A549 (cell line): ENCODE results near the gene ARHGAP26.

Source experiments
- CHD2 ChIP-seq: fragments of 150-350 bp; IDR thresholded peaks from 2 replicates; pipeline ENCODE4 v1.6.1; 2014; ENCODE audit warnings: low read length; ENCODE audit not compliant: partially characterized antibody
- CTCF ChIP-seq: fragments of >200 bp; sonication (Bioruptor Twin); formaldehyde crosslinking; IDR thresholded peaks from 3 replicates; pipeline ENCODE4 v1.5.1; 2016
- GATA3 ChIP-seq: IDR thresholded peaks from 2 replicates; pipeline ENCODE4 v1.6.1; 2012; ENCODE audit warnings: borderline replicate concordance
- JUN ChIP-seq, 2 experiments: fragments of >200 bp; sonication (Bioruptor Twin); formaldehyde crosslinking; IDR thresholded peaks; 2 replicates in 1 of 2; 3 replicates in 1 of 2; pipeline ENCODE4 v1.6.1; 2016 to 2017
- MAFK ChIP-seq: fragments of 450-650 bp; IDR thresholded peaks from 2 replicates; pipeline ENCODE4 v1.6.1; 2014; ENCODE audit not compliant: partially characterized antibody
- POLR2A ChIP-seq: IDR thresholded peaks from 2 replicates; pipeline ENCODE4 v1.6.1; 2012; ENCODE audit warnings: mild to moderate bottlenecking, low read length
- SREBF2 ChIP-seq: fragments of 450-650 bp; IDR thresholded peaks from 2 replicates; pipeline ENCODE4 v1.6.1; 2014; ENCODE audit warnings: mild to moderate bottlenecking, moderate library complexity

GRCh38 chr5:142957528-142957927 is 187.4 kb downstream of the ARHGAP26 start:
- TF ChIP-seq GATA3 (no peak), CHD2 (no peak), POLR2A (no peak), CTCF (no peak), JUN (IDR thresholded peaks at IDR 0.05) (no peak), MAFK (no peak), SREBF2 (no peak)
